HG03378 (cell line): ENCODE measurements around the gene CEP68.
A peak's percentile ranks its signal among the peaks of the same experiment; 100 is the strongest.
"Not testable (repeated sequence)": the region's sequence is repeated elsewhere in the genome, so short reads cannot be mapped to it uniquely, and the experiment has no call there.

Experiments used
- ATAC-seq: cut with Tn5 transposase; IDR thresholded peaks from one replicate; pipeline ENCODE4 v1.9.1; 2021; ENCODE audit warnings: mild to moderate bottlenecking, moderate library complexity; ENCODE audit not compliant: unreplicated experiment

Gene CEP68

GRCh38 chr2:65056215-65057053 is at the start of gene CEP68:
CEP68 (plus strand) TSS chr2:65056416; CDS start chr2:65069445, 13,029 bp downstream.
- ATAC-seq, result peak; percentile 74

GRCh38 chr2:65013776-65014175 is 42.4 kb upstream of the CEP68 start:
- ATAC-seq, result no peak

GRCh38 chr2:65015731-65016130 is 40.5 kb upstream of the CEP68 start:
- ATAC-seq, result no peak

GRCh38 chr2:65016789-65017188 is 39.4 kb upstream of the CEP68 start:
- peak; percentile 54 for ATAC-seq

- ATAC-seq, result no peak
Measured at GRCh38 chr2:65017335-65017734, 38.9 kb upstream of the CEP68 start.

GRCh38 chr2:65018141-65018582 is 38.1 kb upstream of the CEP68 start:
- no peak for ATAC-seq

GRCh38 chr2:65019010-65019409 is 37.2 kb upstream of the CEP68 start:
- no peak for ATAC-seq

GRCh38 chr2:65019675-65020195 is 36.5 kb upstream of the CEP68 start:
- no peak for ATAC-seq

- ATAC-seq, result not testable (repeated sequence)
Measured at GRCh38 chr2:65020251-65020650, 36.0 kb upstream of the CEP68 start.

- ATAC-seq, result no peak
Measured at GRCh38 chr2:65020943-65021528, 35.2 kb upstream of the CEP68 start.

- no peak for ATAC-seq
Measured at GRCh38 chr2:65021709-65022108, 34.5 kb upstream of the CEP68 start.

- no peak for ATAC-seq
Measured at GRCh38 chr2:65022189-65022588, 34.0 kb upstream of the CEP68 start.

- ATAC-seq, result no peak
Measured at GRCh38 chr2:65023742-65024141, 32.5 kb upstream of the CEP68 start.

GRCh38 chr2:65024149-65024829 is 31.9 kb upstream of the CEP68 start:
- no peak for ATAC-seq

- no peak for ATAC-seq
Measured at GRCh38 chr2:65025453-65026123, 30.6 kb upstream of the CEP68 start.

- ATAC-seq, result no peak
Measured at GRCh38 chr2:65026154-65026553, 30.1 kb upstream of the CEP68 start.

GRCh38 chr2:65026704-65027464 is 29.3 kb upstream of the CEP68 start:
- ATAC-seq, result no peak

- no peak for ATAC-seq
Measured at GRCh38 chr2:65027616-65028244, 28.5 kb upstream of the CEP68 start.

- ATAC-seq, result no peak
Measured at GRCh38 chr2:65030476-65031332, 25.5 kb upstream of the CEP68 start.
